HG03103 (cell line): ENCODE results near the gene TAAR5.
"Not testable (repeated sequence)": the region's sequence is repeated elsewhere in the genome, so short reads cannot be mapped to it uniquely, and the experiment has no call there.

ENCODE experiments used
- ATAC-seq: cut with Tn5 transposase; IDR thresholded peaks from one replicate; pipeline ENCODE4 v1.9.1; 2021; ENCODE audit warnings: low read depth; ENCODE audit not compliant: unreplicated experiment

Gene TAAR5

DNA sequence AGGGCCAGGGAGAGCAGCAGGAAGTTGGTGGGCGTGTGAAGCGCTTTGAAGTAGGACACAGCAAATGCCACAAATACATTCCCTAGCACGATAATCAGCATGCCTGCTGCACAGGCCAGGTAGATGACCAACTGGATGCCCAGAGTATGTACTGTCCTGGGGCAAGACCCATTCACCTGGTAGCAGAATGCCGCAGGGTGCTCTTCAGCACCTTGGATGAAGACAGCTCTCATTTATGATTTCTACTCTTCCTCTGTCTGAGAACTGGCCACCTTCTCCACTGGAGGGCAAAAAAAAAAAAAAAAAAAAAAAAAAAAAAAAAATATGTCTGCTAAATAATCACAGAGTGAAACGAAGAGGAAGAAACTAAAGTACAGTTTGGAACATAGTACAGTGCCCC lies at the start of gene TAAR5:
TSS of gene TAAR5 (minus strand) at position 288 of the 400 bp plus-strand sequence. CDS start at position 233, 55 bp downstream.
- no peak for ATAC-seq

GRCh38 chr6:132637135-132637534 lies 47.6 kb upstream of the TAAR5 start:
- ATAC-seq: not testable (repeated sequence)

DNA sequence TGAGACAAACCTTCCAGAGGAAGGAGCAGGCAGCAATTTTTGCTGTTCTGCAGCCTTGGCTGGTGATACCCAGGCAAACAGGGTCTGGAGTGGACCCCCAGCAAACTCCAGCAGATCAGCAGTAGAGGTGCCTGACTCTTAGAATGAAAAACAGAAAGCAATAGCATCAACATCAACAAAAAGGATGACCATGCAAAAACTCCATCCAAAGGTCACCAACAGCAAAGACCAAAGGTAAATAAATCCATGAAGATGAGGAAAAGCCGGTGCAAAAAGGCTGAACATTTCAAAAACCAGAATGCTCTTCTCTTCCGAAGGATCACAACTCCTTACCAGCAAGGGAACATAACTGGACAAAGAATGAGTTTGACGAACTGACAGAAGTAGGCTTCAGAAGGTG lies 46.4 kb upstream of the TAAR5 start:
- ATAC-seq: not testable (repeated sequence)

- not testable (repeated sequence) for ATAC-seq
Measured at GRCh38 chr6:132635288-132635687, 45.7 kb upstream of the TAAR5 start.

DNA sequence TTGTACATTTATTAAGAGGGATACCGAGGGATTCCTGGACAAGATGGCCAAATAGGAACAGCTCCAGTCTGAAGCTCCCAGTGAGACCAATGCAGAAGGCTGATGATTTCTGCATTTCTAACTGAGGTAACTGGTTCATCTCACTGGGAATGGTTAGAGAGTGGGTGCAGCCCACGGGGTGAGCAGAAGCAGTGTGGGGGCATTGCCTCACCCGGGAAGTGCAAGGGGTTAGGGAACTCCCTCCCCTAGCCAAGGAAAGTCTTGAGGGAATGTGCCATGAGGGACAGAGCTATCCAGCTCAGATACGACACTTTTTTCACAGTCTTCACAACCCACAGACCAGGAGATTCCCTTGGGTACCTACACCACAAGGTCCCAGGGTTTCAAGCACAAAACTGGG lies 45.3 kb upstream of the TAAR5 start:
- ATAC-seq: no peak

- no peak for ATAC-seq
Measured at GRCh38 chr6:132633362-132633761, 43.8 kb upstream of the TAAR5 start.

GRCh38 chr6:132624175-132624574 lies 34.6 kb upstream of the TAAR5 start, which contains the start of gene TAAR2:
Gene TAAR2 (minus strand): TSS chr6:132624275. CDS start chr6:132624275, 0 bp downstream.
- ATAC-seq: no peak

- ATAC-seq: no peak
Measured at GRCh38 chr6:132623106-132623845, 33.7 kb upstream of the TAAR5 start.

- ATAC-seq: no peak
Measured at GRCh38 chr6:132616677-132617076, 27.1 kb upstream of the TAAR5 start.

DNA sequence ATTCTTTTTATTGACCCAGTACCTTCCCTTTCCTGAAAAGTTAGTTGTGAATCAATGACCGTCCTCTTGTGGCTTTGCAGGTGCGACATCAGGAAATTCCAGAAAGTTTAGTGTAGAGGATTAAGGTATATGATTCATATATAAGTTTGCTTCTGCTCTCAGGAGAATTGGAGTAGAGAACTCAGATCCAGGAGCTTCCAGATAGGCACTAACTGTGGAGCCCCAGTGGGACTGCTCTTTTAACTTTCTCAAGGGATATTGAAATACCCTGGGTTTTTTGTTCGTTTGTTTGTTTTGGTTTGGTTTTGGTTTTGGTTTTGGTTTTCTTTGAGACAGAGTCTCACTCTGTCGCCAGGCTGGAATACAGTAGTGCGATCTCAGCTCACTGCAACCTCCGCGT lies 25.0 kb upstream of the TAAR5 start:
- ATAC-seq: no peak

DNA sequence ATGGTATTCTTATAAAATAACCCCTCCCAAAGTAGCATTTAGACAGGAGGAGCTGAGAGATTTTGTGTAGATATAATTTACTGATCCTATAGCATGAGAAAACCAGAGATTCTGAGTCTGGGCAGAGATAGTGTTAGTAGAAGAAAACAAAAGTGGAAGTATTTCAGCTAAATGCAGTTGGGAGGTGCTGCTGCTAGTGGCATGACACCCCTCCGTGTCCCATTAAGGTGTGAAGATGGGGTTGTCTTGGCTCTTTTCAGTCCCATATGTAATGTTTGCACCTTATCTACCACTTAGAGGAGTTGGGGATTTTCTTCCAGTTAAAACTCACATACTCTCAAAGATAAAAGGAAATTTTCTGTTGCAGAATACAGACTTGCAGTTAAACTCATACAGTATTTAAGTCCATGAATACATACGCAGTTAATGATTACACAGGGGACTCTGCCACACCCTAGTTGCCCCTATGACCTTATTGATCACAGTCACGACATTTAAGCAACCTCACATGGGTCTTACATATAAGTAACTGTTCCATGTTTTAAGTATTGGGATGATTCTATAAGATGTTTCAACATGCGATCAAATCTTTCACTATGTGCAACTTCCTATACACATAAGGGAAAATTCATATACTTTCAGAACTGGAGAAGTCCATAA lies 23.0 kb upstream of the TAAR5 start:
- ATAC-seq: no peak

DNA sequence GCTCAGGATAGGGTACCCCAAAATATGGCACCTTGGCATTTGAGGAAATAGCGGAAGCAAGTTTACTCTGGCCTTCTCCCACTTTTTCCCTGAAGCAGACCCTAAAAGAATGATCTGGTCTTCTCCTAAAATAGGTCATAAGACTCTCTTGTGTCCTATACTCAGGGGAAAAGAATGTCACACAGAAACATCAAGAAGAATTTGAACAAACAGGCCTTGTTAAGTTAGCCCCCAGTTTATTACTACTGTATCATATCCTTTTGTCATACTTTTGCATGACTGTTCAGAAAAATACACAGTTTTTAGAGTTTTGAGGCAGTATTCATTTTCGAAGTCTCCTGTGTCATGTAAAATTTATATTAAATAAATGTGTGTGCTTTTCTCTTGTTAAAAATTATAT lies 22.1 kb upstream of the TAAR5 start:
- ATAC-seq: no peak

GRCh38 chr6:132607544-132608233 lies 18.1 kb upstream of the TAAR5 start:
- no peak for ATAC-seq

GRCh38 chr6:132604635-132605152 lies 15.2 kb upstream of the TAAR5 start:
- ATAC-seq: no peak

DNA sequence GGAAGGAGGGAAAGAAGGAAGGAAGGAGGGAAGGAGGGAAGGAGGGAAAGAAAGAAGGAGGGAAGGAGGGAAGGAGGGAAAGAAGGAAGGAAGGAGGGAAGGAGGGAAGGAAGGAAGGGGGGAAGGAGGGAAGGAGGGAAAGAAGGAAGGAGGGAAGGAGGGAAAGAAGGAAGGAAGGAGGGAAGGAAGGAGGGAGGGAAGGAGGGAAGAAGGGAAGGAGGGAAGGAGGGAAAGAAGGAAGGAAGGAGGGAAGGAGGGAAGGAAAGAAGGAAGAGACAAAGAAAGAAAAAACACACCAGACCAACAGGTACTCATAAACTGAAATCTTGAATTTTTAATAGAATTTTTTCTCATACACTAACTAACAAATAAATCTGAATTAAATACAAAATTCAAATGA lies 11.4 kb upstream of the TAAR5 start:
- ATAC-seq: not testable (repeated sequence)

GRCh38 chr6:132598473-132598872 lies 8.9 kb upstream of the TAAR5 start:
- no peak for ATAC-seq

DNA sequence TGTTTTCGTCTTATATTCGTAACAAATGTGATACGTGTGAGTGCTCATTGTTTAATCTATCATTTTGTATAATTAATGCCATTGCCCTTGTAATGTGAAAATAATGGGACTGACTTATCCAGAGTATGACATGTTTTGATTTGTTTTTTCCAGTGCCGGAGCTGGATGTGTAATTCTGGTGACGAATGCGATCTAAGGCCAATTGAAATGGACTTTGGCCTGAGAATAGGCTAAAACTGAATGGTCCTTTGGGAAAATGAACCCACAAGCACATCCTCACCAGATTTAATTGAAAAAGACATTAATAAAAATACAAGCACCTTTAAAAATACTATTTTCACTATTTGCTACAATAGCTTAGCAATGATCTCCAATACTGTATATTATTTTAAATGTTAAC lies 6.7 kb upstream of the TAAR5 start:
- no peak for ATAC-seq

GRCh38 chr6:132592855-132593254 lies 3.3 kb upstream of the TAAR5 start:
- no peak for ATAC-seq

- no peak for ATAC-seq
Measured at GRCh38 chr6:132590362-132590761, 821 bp upstream of the TAAR5 start.

GRCh38 chr6:132587424-132587823 lies 2.1 kb downstream of the TAAR5 start:
- ATAC-seq: no peak

DNA sequence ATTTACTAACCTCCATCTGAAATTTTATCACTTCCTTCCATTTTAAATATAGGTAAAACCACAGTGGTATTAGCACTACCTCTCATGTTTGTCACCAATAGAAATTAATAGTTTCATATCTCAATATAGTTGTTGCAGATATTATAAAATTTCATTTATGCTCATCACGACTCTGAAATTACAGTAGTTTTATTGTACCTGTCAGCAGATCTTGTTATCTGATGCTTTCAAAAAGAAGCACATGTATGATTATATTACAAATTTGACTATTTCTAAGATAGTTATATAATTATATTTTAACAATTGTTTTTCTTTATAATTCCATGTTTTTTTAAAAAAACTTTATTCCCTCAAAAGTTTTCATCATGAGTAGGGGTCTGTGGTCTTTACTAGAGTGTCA lies 4.8 kb downstream of the TAAR5 start:
- ATAC-seq: no peak
